Large intestine (tissue), 3 donors: Measurements from ENCODE around the gene CD74. TPM values are rescaled to one million over a fixed set of nuclear protein-coding genes. Genes with fewer than 3 reads are reported as not detected.

ENCODE experiments used
- DNase-seq, 2 donors: peaks; one replicate each; pipeline versions ENCODE4 v3.0.0 to v3.0.0-alpha.2; 2013
- H3K27ac ChIP-seq: one replicate; pipeline ENCODE4 v1.5.1; 2013; ENCODE audit warnings: low read length
- H3K27me3 ChIP-seq: 2 replicates; pipeline ENCODE4 v1.6.1; 2013; ENCODE audit warnings: low read length; ENCODE audit not compliant: control insufficient read depth, insufficient read depth
- H3K36me3 ChIP-seq: 2 replicates; pipeline ENCODE4 v1.6.1; 2013; ENCODE audit warnings: low read length; ENCODE audit not compliant: control insufficient read depth, insufficient read depth
- H3K4me1 ChIP-seq: one replicate; pipeline ENCODE4 v1.6.1; 2013; ENCODE audit warnings: low read length; ENCODE audit not compliant: control insufficient read depth, insufficient read depth
- H3K4me3 ChIP-seq: one replicate; pipeline ENCODE4 v1.5.1; 2013; ENCODE audit warnings: low read length
- H3K9me3 ChIP-seq: one replicate; pipeline ENCODE4 v1.6.1; 2013; ENCODE audit warnings: mild to moderate bottlenecking, low read depth, low read length, moderate library complexity; ENCODE audit not compliant: control insufficient read depth
- WGBS: methylation state at CpG from one replicate; pipeline ENCODE4 v1.1.5; 2013; ENCODE audit warnings: low lambda C conversion rate; ENCODE audit not compliant: insufficient coverage; 5-methylcytosine and 5-hydroxymethylcytosine counted together
- polyA plus RNA-seq: library from polyadenylated mRNA; unstranded; fragments of 120-200 nt; gene quantifications from one replicate; pipeline ENCODE4 v1.2.1, GENCODE V29; 2013

Gene CD74
- polyA plus RNA-seq, 1 donor, result 742 TPM

DNA sequence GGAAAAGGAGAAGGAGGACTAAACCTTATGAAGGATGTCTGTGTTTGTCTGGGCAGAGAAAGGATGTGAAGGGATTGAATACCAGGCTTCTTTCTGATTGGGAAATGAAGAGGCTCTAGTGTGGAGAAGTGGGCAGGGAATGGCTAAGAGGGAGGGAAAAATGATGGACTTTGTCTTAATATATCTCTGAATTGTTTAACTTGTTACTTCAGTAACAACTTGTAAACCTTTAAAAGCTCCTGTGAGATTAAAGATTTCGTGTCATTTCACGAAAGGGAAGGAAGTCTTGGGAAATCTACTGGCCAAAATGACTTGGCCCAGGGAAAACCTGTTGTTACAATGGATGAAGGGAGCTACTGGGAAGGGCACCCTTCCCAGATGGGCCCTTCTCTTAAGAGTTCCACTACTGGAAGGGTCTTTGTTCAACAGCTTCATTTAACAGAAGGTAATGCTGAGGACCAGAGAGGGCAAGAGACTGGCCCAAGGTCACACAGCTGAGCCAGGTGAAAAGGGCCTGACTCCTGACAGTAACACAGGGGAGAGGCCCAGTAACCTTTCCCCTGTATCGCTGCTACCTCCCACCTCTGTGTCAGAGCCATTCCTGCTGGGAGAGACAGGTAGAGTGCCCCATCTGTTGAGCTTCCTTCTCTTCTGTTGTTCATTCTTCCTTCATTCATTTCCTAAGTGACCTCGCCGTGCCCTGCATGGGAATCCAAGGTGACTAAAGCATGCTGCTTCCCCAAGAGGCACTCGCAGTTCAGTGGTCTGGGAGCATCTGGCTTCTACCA lies 60.3 kb downstream of the CD74 start:
- Histone ChIP-seq H3K9me3 (no peaks in the 10 kb centered on the region), H3K36me3 (no peaks in the 10 kb centered on the region), H3K27me3 (no peaks in the 10 kb centered on the region), H3K4me3 (no peak overlapping the region), H3K27ac (peak overlapping the region; percentile 1), H3K4me1 (peaks cover 31% of the 10 kb centered on the region)
- WGBS, result 80% methylated on average over 1 of the region's 6 CpGs
- peak in 1 of 2 donors; percentile 54 for DNase-seq

Other genes with a start within 250 kb of the CD74 start
- 196 TPM for gene CDX1, start 246.1 kb downstream of the CD74 start, polyA plus RNA-seq
- 5.7 TPM for gene SLC6A7, start 222.8 kb downstream of the CD74 start, polyA plus RNA-seq
- gene CAMK2A, start 123.1 kb downstream of the CD74 start, polyA plus RNA-seq, result 1.1 TPM
- gene ARSI, start 110.0 kb downstream of the CD74 start, polyA plus RNA-seq, result 2.2 TPM
- 23.9 TPM for gene TCOF1, start 55.2 kb downstream of the CD74 start, polyA plus RNA-seq
- 2,545 TPM for gene RPS14, start 36.8 kb upstream of the CD74 start, polyA plus RNA-seq
- gene NDST1, start 95.2 kb upstream of the CD74 start, polyA plus RNA-seq, result 45.4 TPM
- gene SYNPO, start 227.8 kb upstream of the CD74 start, polyA plus RNA-seq, result 46.7 TPM
- 3.0 TPM for gene MYOZ3, start 248.3 kb upstream of the CD74 start, polyA plus RNA-seq